ELR (cell line): ENCODE measurements around the gene FAM81A.

ENCODE experiments used
- DNase-seq: peaks from one replicate; pipeline ENCODE4 v3.0.0-alpha.2; 2015; ENCODE audit warnings: low read depth

FAM81A gene

DNA sequence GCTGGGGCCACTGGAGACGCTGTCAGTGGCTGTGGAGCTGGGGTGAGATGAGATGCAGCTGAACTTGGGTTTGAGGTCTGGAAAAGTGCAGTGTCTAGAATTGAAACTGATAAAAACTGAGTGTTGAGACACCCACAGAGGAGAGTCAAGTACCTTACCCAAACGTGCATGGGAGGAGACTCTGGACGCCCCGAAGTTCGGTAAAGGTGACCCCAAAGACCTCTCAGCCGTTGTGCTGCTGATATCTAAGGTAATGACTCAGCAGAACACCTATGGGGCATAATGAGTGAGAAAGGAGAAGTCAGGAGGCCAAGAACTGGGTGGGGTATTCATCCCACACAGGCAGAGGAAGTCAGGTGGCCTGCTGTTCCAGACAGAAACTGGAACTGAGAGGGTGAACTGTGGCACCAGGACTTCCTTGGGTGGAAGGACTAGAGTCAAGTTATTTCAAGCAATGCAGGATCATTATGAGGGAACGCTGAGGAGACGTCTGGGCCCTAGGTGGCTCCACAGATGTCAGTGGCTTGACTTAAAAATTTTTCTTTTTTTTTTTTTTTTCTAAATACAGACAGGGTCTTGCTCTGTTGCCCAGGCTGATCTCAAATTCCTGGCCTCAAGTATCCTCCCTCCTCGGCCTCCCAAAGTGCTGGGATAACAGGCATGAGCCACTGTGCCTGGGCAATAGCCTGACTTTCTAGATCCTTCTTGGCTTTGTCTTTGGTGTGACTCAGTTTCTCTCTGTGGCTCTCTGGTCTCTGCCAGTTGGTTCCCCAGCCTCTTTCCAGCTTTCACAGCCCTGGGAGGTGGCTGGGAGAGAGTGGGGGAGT, 105.9 kb downstream of the FAM81A start:
- DNase-seq, result no peak

DNA sequence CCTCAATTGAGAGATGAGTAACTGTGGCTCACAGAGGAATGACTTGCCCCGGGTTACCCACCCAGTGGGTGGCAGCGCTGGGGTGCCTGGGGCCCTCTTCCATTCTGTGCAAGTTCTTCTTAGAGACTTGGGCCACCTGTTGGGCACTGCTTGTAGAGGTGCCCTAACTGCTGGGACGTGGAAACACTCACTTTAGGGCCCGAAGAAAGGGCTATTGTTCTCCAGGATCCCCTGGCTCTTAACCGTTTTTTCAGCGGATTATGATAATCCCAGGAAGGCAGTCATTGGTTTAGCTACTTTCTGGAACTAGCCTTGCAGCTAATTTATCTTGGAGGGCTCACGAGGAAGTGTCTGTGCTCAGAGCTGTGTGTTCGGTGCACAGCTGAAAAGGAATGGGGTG, 107.6 kb downstream of the FAM81A start:
- no peak for DNase-seq

DNA sequence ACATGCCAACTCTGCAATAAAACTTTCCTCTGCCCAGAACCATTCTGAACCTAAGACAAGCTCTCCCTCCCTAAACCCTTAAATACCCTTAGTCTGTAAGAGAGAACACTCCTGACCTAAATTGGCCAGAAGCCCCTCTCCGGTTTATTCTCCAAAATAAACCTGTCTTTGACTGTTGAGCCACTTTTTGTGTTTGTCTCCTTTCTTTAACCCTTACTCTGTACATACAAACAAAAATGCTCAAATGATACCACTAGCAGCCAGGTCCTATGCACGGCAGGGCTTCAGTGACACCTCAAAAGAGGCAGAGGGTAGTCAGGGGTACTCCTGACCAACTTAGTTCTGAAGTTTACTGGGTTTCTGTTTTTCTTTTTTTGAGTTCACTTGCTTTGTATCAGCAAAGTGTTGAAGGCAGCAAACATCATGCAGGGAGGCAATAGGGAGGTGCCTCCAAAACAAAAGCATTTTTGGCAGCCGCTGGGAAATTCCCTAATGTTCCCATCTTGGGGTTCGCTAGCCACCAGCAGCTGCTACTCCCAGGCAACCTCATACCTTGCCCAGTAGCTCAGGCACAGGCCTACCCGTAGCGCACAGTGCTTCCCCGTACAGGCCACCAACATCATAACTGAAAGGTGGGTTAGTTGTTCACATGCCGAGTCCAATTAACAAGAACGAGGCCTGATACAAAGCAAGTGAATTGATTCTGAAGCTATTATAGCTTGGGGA, 110.7 kb downstream of the FAM81A start:
- no peak for DNase-seq

DNA sequence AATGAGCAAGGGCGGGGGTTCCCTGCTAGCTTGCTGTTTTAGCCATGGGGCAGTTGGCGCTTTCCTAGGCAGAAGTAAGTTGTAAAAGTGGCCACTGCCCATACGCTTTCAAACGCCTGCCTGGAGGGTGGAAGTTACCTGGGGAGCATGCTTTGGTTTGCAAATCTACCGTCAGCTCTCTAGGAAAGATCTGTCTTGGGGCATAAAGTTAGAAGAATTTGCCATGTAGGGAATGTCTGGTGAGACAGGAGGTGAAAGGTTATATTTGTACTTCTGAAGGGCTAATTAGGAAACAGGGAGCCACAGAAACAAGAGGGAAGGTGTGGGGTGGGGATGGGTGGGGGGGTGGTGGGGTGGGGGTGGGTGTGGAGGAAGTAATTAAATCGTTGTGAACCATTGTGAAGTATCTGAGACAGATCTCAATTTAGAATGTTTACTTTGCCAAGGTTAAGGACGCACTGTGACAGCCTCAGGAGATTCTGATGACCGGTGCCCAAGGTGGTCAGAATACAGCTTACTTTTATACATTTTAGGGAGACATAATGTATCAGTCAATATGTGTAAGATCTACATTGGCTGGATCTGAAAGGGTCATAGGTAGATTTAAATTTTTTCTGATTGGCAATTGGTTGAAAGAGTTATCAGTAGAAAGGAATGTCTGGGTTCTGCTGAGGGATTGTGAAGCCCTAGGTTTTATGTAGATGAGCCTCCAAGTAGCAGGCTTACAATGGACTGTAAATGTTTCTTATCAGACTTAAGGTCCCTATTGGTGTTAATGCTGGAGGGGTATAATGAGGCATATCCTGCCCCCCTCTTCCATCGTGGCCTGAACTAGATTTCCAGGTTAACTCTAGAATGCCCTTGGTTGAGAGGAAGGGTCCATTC, 111.6 kb downstream of the FAM81A start:
- DNase-seq, result no peak

DNA sequence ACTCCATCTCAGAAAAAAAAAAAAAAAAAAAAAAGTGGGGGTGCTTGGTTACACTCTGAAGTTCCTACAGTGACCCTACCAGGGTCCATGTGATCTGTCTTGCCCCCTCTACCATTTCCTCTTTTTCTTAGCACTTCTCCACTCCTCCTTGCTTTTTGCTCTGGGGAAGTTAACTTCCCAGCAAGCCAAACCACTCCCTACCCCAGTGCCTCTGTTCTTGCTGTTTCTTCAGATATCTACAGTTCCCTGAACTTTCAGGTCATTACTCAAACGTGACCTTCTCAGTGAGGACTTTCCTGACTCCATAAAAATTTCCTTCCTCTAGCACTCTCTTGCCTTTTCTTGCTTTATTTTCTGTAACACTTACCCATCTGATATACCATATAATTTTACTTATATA, 112.5 kb downstream of the FAM81A start:
- DNase-seq, result no peak

DNA sequence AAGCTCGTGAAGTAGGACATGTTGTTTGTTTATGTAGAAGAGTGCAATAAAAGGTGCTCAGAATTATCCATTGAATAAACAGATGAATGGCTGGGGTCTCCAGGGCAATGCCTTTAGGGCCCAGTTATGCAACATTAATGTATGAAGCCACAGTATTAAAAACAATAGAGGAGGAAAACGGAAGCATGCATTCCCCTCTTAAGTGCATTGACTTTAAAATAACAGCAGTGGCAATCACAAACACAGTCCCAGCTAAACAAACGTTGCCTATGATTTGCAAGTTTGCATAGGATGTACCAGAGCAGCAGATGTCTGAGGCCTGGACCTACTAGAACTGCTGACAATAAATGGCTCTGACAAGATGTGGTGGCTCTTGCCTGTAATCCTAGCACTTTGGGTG, 113.0 kb downstream of the FAM81A start:
- DNase-seq, result no peak

DNA sequence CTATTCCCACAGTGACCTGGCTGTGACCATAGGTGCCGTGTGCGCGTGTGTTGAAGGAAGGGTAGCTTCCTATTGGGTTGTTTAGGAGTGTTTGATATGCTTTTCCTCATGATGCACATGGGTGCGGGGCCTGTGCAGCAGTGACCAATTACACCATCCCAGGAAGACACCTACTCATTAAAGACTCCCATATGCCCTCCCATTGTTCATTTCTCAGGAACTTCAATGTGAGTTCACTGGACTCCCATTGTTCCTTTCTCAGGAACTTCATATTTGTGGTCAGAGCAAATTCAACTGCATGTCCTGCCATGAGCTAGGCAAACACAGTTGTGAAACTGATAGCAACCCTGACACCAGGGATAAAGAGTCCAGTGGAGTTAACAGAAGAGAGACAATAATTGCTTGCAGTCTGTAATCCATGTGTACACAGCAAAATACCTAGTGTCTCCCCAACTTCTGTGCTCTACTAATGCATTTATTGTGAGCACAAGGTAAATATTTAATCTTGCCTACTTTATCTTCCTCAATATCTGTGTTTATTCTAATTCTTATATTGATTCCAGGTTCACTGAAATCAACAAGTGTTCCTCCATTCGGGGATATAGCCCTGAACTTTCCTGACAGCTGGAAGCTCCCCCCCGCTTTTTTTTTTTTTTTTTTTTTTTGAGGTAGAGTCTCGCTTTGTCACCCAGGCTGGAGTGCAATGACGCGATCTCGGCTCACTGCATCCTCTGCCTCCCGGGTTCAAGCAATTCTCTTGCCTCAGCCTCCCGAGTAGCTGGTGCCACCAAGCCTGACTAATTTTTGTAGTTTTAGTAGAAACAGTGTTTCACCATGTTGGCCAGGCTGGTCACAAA, 116.1 kb downstream of the FAM81A start:
- peak; percentile 63 for DNase-seq

DNA sequence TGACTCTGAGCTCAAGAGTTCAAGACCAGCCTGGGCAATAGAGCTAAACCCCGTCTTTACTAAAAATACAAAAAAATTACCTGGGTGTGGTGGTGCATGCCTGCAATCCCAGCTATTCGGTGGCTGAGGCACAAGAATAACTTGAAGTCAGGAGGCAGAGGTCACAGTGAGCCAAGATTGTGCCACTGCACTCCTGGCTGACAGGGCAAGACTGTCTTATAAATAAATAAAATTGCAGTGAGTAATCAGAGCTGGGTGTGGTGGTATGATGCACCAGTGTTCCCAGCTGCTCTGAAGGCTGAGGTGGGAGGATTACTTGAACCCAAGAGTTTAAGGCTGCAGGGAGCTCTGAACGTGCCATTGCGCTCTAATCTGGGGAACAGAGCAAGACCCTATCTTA, 117.7 kb downstream of the FAM81A start:
- DNase-seq, result peak; percentile 56

DNA sequence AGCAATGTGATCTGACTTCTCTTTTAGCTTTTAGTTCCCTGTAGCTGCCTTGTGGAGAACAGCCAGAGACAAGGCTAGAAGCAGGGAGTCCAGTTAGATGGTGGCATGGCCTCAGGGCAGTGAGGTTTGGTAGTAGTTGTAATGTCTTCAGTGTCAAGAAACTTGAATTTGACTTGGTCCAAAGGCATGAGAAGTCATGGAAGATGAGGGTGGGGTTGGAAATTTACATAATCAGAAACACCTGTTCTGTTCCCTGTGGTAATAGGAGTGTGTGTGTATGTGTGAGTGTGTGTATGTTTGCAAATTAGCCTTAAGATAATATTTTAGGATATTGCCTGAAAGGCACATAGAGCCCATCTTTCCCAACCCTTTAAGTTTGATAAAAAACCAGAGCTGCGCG, 118.4 kb downstream of the FAM81A start:
- DNase-seq, result no peak

DNA sequence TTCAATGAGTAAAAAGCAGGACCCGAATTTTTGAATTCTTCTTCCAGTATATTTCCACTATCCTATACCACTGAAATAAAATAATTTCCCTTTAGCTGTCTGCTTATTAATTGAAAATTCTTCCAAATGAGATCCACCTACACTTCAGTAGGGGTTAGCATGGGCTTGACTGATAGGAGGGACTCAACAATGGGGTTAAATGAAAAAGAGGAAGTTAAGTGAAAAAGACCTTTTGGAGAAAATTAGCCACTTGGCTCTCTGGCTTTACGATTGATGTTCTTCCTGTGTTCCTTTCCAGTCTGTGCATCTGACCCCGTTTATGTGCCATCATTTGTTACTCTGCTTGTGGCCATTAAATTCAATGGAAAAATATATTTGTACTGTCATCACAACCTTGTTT, 119.6 kb downstream of the FAM81A start:
- no peak for DNase-seq

DNA sequence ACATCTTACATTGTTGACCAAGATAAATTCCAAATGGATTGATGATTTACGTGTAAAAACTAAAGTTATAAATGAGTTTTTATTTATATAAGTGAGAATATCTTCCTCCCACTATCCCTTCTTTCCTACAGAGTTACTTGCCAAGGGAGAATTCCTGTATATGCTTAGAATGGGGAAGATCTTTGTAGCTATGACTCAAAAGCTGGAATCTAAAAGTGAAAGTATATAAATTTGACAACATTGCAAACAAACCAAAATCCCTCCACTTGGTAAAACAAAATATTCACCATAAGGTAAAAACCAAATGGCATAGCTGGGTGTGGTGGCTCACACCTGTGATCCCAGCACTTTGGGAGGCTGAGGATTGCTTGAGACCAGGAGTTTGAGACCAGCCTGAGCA, 120.9 kb downstream of the FAM81A start:
- peak; percentile 39 for DNase-seq

DNA sequence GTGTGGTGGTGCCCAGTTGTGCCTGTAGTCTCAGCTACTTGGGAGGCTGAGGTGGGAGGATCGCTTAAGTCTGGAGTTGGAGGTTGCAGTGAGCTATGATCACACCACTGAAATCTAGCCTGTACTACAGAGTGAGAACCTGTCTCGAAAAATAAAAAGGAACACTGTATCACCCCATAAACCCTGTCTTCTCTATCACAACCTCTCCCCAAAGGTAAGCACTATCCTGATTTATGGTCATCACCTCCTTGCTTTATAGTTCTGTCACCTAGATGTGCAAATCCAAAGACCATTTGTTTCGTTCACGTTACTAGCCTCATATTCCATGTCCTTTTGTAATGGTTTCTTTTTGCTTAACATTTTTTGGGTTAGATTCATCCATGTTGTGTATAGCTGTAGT, 123.6 kb downstream of the FAM81A start:
- no peak for DNase-seq

DNA sequence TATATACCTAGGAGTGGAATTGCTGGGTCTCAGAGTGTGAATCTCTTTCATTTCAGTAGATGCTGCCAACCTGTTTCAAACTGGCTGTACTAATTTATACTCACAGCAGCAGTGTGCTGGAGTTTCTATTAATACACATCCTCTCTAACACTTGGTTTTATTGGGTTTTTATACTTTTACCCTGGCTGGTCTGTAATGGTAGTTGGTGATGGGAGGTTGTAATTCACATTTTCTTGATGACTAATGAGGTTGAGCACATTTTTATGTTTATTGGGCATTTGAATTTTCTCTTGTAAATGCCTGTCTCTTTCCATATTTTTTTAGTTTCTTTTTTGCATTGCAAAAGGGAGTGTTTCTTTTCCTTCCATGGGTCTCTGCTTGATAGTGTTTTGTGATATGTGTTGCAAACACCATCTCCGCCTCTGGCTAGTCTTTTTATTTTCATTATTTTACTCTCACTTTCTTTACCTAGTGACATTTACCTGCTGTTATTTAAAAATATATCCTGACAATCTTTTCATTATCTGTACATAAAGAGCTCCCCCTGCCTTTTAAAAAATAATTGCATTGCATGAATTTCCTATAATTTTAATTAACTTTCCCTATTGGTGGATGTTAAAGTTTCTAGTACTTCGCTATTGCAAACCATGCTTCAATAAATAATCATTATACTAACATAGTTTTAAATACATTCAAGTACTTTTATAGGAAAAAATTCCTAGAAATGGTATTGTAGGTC, 124.6 kb downstream of the FAM81A start:
- DNase-seq, result no peak

DNA sequence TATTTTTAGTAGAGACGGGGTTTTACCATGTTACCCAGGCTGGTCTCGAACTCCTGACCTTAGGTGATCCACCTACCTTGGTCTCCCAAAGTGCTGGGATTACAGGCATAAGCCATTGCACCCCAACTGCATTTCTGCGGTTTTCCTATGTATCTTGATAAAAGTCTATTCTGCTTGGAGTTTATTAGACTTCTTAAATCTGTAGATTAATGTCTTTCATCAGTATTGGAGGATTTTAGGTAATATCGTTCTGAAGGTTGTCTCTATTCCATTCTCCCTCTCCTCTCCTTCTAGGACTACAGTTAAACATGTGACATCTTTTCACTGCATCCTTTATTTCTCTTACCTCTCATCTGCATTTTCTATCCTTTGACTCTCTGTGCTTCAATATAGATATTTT, 127.3 kb downstream of the FAM81A start:
- no peak for DNase-seq

DNA sequence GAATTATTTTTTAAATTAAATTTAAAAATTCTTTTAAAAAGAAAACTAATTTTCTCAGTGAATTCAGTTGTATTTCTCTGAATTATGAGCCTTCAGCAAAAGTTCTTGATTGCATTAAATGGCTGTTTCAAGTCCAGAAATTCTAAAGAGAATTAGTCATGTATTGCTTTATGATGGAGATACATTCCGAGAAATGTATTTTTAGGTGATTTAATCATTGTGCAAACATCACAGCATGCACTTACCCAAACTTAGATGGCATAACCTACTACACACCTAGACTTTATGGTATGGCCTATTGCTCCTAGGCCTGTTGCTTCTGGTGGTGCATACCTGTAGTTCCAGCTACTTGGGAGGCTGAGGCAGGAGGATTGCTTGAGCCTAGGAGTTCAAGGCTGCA, 129.3 kb downstream of the FAM81A start:
- no peak for DNase-seq

DNA sequence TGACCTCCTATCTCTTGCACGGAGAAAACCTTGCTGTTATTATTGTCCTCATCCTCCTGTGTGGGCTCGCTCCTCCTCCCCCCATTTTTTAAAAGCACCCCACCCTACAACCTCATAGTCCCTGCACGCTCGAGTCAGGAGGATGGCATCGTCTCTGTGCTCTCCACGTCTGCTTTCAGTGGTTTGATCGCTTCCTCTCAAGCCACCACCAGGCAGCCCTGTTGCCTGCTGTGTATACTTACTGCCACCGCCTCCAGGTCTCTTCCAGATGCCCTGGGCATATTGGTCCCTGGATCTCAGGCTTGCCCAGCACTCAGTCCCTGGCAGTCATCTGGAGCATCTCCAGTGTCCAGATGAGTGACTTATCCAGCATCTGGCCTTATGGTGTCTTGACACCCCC, 131.5 kb downstream of the FAM81A start:
- no peak for DNase-seq

DNA sequence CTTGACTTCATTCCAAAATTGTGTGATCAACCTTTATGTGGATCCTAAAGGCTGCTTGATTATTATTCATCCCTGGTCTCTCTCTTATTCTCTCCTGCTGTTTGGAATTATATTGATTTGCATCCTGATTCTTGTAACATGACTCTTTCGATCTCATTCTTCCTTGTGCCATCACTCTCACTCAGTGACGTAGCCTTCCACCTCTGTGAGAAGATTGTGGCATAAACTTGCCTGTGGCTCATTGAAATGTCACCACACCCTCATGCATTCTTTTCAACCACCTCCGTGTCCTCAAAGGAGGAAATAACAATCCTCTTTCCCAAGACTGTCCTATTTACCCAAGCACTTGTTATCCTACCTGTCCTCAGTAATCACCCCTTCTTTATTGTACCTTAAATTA, 132.3 kb downstream of the FAM81A start:
- DNase-seq, result peak; percentile 28

DNA sequence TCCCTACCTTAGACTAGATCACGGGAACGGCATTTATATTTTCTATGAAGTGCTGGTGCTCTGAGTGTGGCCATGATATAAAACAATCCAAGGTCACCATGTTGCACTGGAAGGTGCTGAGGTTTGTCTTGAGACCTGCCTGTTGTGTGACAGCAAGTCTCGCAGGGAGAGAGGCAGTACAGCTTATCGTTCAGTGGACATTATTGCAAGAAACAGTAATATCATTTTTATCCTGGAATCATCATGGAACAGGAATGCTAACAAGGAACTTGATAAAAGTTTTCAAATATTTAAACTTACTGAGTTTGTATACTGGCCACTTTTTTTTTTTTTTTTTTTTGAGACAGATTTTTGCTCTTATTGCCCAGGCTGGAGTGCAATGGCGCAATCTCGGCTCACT, 133.6 kb downstream of the FAM81A start:
- DNase-seq, result no peak
